ENCODE data around the gene EIF2S3. TPM values are rescaled to one million over a fixed set of nuclear protein-coding genes. Genes with fewer than 3 reads are reported as not detected.

Gene EIF2S3
- total and polyA plus RNA-seq, 2 of the 13 experiments (the other 11 are each of a cell fraction or from before 2014, with no cell fraction given): 61.0 to 183 TPM

DNA sequence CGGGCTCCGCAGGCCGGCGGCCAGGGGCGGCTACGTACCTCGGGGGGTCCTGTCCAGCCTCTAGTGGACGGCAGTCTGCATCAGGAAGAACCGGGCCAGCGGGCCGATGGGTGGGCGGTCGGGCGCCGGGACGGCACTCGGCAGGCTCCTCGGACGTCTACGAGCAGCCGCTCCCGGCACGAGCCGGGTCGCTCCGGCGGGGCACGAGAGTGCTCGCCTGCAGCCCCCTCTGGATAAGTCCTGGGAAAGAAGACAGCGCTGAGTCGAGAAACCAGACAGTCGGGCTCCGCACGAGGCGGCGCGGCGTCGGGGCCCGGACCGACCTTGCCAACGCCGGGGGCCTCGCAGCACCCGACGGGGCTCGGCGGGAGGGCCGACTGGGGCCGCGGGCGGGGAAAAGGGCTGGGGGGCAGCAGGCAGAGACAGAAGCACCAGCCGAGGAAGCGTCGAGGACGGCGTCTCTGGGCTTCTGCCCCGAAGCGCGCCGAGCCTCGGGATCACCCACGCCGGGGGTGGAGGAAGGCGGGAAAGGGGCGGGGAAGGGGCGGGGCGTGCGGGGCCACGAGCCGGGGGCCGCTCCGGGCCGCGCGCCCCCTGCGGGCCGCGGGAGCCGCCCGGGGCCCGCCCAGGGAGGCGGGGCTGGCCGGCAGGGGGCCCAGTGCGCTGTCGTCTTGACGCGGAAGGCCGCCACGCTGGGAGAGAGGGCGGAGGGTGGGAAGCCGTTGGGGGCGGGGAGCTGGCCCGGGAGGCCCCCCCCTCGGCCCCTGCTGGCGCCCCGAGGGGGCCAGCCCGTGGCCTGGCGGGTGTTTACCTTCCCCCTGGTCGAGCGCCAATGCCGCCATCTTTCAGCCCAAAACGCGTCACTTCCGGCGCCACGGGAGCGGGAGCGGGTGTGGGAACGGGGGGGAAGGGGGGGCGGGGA, 29.7 kb upstream of the EIF2S3 start (continued):
- TF ChIP-seq TBX3 (IDR thresholded peaks at IDR 0.05; ENCODE audit: borderline replicate concordance) (no peak), ZNF121 (CRISPR knock-in tag; IDR thresholded peaks at IDR 0.05) (peak; percentile 51; the same call in 1 of the 2 replicates), YY1 (IDR thresholded peaks at IDR 0.05; ENCODE audit: insufficient read depth, insufficient replicate concordance, low read depth, low read length) (peak; percentile 91), ZNF563 (CRISPR knock-in tag; IDR thresholded peaks at IDR 0.05) (0 out of 2 replicates have a peak, but pooled peaks have one; percentile 24), SOX13 (IDR thresholded peaks at IDR 0.05) (no peak), SOX13 (CRISPR knock-in tag; conservative IDR thresholded peaks at IDR 0.05 in 1 of 2, IDR thresholded peaks at IDR 0.05 in 1 of 2) (peak in 1 of 2 experiments; percentile 17; a peak in 1 of 4 replicates), RXRB (CRISPR knock-in tag; IDR thresholded peaks at IDR 0.05; ENCODE audit: borderline replicate concordance) (0 out of 2 replicates have a peak, but pooled peaks have one; percentile 11), CTCF (CRISPR knock-in tag; IDR thresholded peaks at IDR 0.05) (peak; percentile 39; the same call in 1 of the 2 replicates), ZNF746 (CRISPR knock-in tag; IDR thresholded peaks at IDR 0.05) (peak; percentile 66; the same call in 1 of the 2 replicates), ZNF160 (CRISPR knock-in tag; IDR thresholded peaks at IDR 0.05) (0 out of 2 replicates have a peak, but pooled peaks have one; percentile 56), GABPA (IDR thresholded peaks at IDR 0.05; ENCODE audit: low read depth, low read length) (peak; percentile 57), GABPA (CRISPR knock-in tag; IDR thresholded peaks at IDR 0.05; ENCODE audit: low read depth) (peak; percentile 83), IRF2 (CRISPR knock-in tag; IDR thresholded peaks at IDR 0.05) (peak; percentile 34; the same call in 1 of the 2 replicates), SP1 (IDR thresholded peaks at IDR 0.05) (no peak), SP1 (CRISPR knock-in tag; IDR thresholded peaks at IDR 0.05) (peak; percentile 58), HNRNPLL (IDR thresholded peaks at IDR 0.05; ENCODE audit: low read depth, low read length, poor library complexity, severe bottlenecking) (peak; percentile 12), DRAP1 (CRISPR knock-in tag; IDR thresholded peaks at IDR 0.05) (peak; percentile 69), HOXA3 (CRISPR knock-in tag; IDR thresholded peaks at IDR 0.05) (peak; percentile 94), ZNF777 (CRISPR knock-in tag; IDR thresholded peaks at IDR 0.05) (peak; percentile 90), RBM39 (IDR thresholded peaks at IDR 0.05; ENCODE audit: low read depth, low read length, poor library complexity, severe bottlenecking) (no peak), CREB1 (IDR thresholded peaks at IDR 0.05) (0 out of 2 replicates have a peak, but pooled peaks have one; percentile 8), CREB1 (CRISPR knock-in tag; IDR thresholded peaks at IDR 0.05) (peak; percentile 60; the same call in 1 of the 2 replicates), ARID4A (CRISPR knock-in tag; IDR thresholded peaks at IDR 0.05; ENCODE audit: borderline replicate concordance) (peak; percentile 47; the same call in 1 of the 2 replicates), ZNF501 (CRISPR knock-in tag; IDR thresholded peaks at IDR 0.05) (0 out of 2 replicates have a peak, but pooled peaks have one; percentile 23)
